Activated T-cell treated with anti-CD3 and anti-CD28 coated beads, Interleukin-2, amount 50 U/mL, for 48 hours (primary cell): Measurements from ENCODE around the gene EIF4G2.
A peak's percentile ranks its signal among the peaks of the same experiment; 100 is the strongest.
"Not testable (repeated sequence)": the region's sequence is repeated elsewhere in the genome, so short reads cannot be mapped to it uniquely, and the experiment has no call there.

Experiments used
- DNase-seq, 2 experiments: peaks; one replicate each; pipeline ENCODE4 v3.0.0-alpha.2; 2020

EIF4G2 gene

GRCh38 chr11:10808553-10809372 is at the start of gene EIF4G2:
EIF4G2 (minus strand) TSS chr11:10808926.
- DNase-seq, result peak; percentile 98 to 99

- peak; percentile 97 for DNase-seq
These were observed 49.1 kb upstream of the EIF4G2 start, which contains the start of gene ZBED5 for GRCh38 chr11:10857709-10858438. ZBED5 (minus strand) TSS chr11:10858053; CDS start chr11:10854945, 3,108 bp downstream.

GRCh38 chr11:10857459-10857708 is 48.7 kb upstream of the EIF4G2 start:
- no peak for DNase-seq

- no peak for DNase-seq
These were observed 48.1 kb upstream of the EIF4G2 start for GRCh38 chr11:10856689-10857458.

- no peak for DNase-seq
These were observed 46.6 kb upstream of the EIF4G2 start for GRCh38 chr11:10855295-10855694.

GRCh38 chr11:10847960-10848860 is 39.5 kb upstream of the EIF4G2 start:
- DNase-seq, result no peak

GRCh38 chr11:10846660-10847059 is 37.9 kb upstream of the EIF4G2 start:
- DNase-seq, result no peak

GRCh38 chr11:10845589-10845988 is 36.9 kb upstream of the EIF4G2 start:
- no peak for DNase-seq

- DNase-seq, result no peak
These were observed 36.1 kb upstream of the EIF4G2 start for GRCh38 chr11:10844796-10845195.

GRCh38 chr11:10844356-10844755 is 35.6 kb upstream of the EIF4G2 start:
- DNase-seq, result no peak

GRCh38 chr11:10838881-10839280 is 30.2 kb upstream of the EIF4G2 start:
- no peak for DNase-seq

GRCh38 chr11:10838083-10838482 is 29.4 kb upstream of the EIF4G2 start:
- no peak for DNase-seq

GRCh38 chr11:10836884-10837283 is 28.2 kb upstream of the EIF4G2 start:
- not testable (repeated sequence) for DNase-seq

GRCh38 chr11:10829139-10829538 is 20.4 kb upstream of the EIF4G2 start:
- DNase-seq, result no peak

- DNase-seq, result no peak
These were observed 19.7 kb upstream of the EIF4G2 start for GRCh38 chr11:10828402-10828801.

GRCh38 chr11:10824888-10825287 is 16.2 kb upstream of the EIF4G2 start:
- no peak for DNase-seq

- DNase-seq, result no peak
These were observed 14.4 kb upstream of the EIF4G2 start for GRCh38 chr11:10823152-10823579.

GRCh38 chr11:10822491-10822890 is 13.8 kb upstream of the EIF4G2 start:
- DNase-seq, result not testable (repeated sequence)

- DNase-seq, result no peak
These were observed 9.9 kb upstream of the EIF4G2 start for GRCh38 chr11:10818594-10818993.

- DNase-seq, result no peak
These were observed 5.2 kb upstream of the EIF4G2 start for GRCh38 chr11:10813945-10814344.

GRCh38 chr11:10809373-10810160 is 841 bp upstream of the EIF4G2 start:
- no peak for DNase-seq

GRCh38 chr11:10808235-10808552 is 532 bp downstream of the EIF4G2 start:
- no peak for DNase-seq
